Measurements from ENCODE around the gene LILRB5.
A peak's percentile ranks its signal among the peaks of the same experiment; 100 is the strongest.
"Not testable (repeated sequence)": the region's sequence is repeated elsewhere in the genome, so short reads cannot be mapped to it uniquely, and the experiment has no call there.

Gene LILRB5

GRCh38 chr19:54242234-54242633 lies 14.8 kb downstream of the LILRB5 start:
- DNase-seq: peak in 3 of 4 experiments; percentile 35 to 51 (median 44)

- not testable (repeated sequence) for DNase-seq
Observed at GRCh38 chr19:54240372-54241336, 16.4 kb downstream of the LILRB5 start.

GRCh38 chr19:54239491-54240371 lies 17.3 kb downstream of the LILRB5 start:
- DNase-seq: not testable (repeated sequence)

- DNase-seq: no peak
Observed at GRCh38 chr19:54233941-54234340, 23.1 kb downstream of the LILRB5 start.

- DNase-seq: peak; percentile 69 to 95 (median 86)
Observed at GRCh38 chr19:54231077-54231931, 25.8 kb downstream of the LILRB5 start.

GRCh38 chr19:54230031-54230430 lies 27.0 kb downstream of the LILRB5 start:
- no peak for DNase-seq

GRCh38 chr19:54229146-54229545 lies 27.9 kb downstream of the LILRB5 start:
- DNase-seq: no peak

GRCh38 chr19:54224619-54225018 lies 32.5 kb downstream of the LILRB5 start:
- DNase-seq: not testable (repeated sequence)

GRCh38 chr19:54223937-54224281 lies 33.2 kb downstream of the LILRB5 start:
- DNase-seq: peak in 2 of 4 experiments; percentile 32 to 44

- DNase-seq: peak in 2 of 4 experiments; percentile 30 to 41
Observed at GRCh38 chr19:54223277-54223936, 33.7 kb downstream of the LILRB5 start.

GRCh38 chr19:54222474-54223276 lies 34.4 kb downstream of the LILRB5 start, which contains the start of gene LILRB3:
TSS of gene LILRB3 (minus strand) at chr19:54223007. CDS start at chr19:54222976, 31 bp downstream.
- DNase-seq: peak in 3 of 4 experiments; percentile 47 to 79 (median 78)

- DNase-seq: not testable (repeated sequence)
Observed at GRCh38 chr19:54221947-54222346, 35.1 kb downstream of the LILRB5 start.

- not testable (repeated sequence) for DNase-seq
Observed at GRCh38 chr19:54219702-54220101, 37.4 kb downstream of the LILRB5 start.

GRCh38 chr19:54218960-54219661 lies 38.0 kb downstream of the LILRB5 start:
- DNase-seq: no peak

- DNase-seq: no peak
Observed at GRCh38 chr19:54218259-54218658, 38.8 kb downstream of the LILRB5 start.

- DNase-seq: not testable (repeated sequence)
Observed at GRCh38 chr19:54217517-54218247, 39.4 kb downstream of the LILRB5 start.

- no peak for DNase-seq
Observed at GRCh38 chr19:54216869-54217268, 40.2 kb downstream of the LILRB5 start.

GRCh38 chr19:54214734-54215133 lies 42.3 kb downstream of the LILRB5 start:
- not testable (repeated sequence) for DNase-seq

- DNase-seq: not testable (repeated sequence)
Observed at GRCh38 chr19:54214217-54214616, 42.9 kb downstream of the LILRB5 start.

All from suppressor macrophage (primary cell).